RCC 7860 (cell line): ENCODE measurements around the gene ZNF462.
"Not testable (repeated sequence)": the region's sequence is repeated elsewhere in the genome, so short reads cannot be mapped to it uniquely, and the experiment has no call there.

Experiments used
- DNase-seq: peaks from one replicate; pipeline ENCODE4 v3.0.0-alpha.2; 2015; ENCODE audit warnings: low spot score
- FAIRE-seq: peaks from 2 replicates; lab custom pipeline; 2012; peaks lifted over from hg19 to GRCh38; lab: Jason Lieb, UNC

Gene ZNF462

DNA sequence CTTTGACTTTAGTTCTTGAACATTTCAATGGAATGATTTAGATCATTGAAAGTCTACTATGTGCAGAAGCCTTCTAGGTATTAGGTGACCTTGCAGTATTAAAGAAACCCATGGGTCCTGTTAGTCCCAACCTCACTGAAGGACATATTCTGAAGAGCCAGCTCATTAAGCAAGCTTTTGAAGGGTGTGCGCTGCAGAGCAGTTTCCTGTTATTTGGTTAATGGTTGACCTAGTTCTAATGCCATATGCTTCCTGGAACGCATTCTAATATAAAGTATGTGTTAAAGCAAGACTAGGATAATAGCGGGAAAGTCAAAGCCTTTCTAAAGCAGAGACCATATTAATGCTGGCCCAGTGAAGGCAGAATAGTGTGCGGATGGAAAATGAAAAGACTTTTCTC, 20.1 kb downstream of the ZNF462 start:
- no peak for FAIRE-seq
- DNase-seq: no peak

DNA sequence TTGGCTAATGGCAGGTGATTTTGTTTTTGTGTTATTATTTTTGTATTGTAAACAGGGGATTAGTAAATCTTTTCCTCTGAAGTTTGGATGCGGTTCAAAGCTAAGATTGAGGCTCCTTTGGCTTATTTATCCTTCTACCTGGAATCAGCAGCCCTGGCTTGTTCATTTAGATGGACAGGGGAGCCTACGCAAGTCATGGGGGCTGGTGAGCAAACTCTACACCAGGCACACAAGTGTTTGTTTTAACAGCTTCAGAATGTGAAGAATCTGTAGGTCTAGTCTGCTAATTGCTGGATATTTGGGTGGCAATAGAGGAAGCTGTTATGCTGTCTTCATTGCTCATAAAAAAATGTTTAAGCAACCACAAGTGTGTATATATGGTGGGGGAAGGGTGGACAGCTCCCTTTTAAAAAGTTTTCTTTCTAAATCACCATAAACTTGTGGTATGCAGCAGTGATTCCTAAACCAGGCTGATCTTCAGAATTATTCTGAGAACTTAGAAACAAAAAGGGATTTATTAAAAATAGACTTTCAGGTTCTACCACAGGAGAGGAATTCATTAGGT, 20.7 kb downstream of the ZNF462 start:
- FAIRE-seq (no peak), DNase-seq (peak; percentile 18)

DNA sequence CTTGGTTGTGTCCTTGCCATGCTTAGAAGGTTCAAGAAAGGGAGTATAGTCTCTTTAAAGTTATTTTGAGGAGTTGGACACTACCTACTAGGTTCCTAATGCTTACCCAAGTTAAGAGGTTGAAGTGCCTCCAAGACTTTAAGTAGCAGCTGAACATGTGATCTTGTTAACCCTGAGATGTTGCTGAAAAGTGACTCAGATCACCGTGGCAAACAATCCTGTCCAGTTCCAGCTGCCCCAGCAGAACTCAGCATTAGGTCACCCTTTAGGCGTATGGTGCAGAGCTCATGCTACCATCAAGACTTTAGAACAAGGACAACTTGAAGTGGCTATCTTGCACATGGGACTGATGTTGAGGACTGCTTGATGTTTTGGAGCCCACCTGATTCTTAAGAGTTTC, 22.5 kb downstream of the ZNF462 start:
- FAIRE-seq: peak; percentile 87
- DNase-seq: peak; percentile 80

DNA sequence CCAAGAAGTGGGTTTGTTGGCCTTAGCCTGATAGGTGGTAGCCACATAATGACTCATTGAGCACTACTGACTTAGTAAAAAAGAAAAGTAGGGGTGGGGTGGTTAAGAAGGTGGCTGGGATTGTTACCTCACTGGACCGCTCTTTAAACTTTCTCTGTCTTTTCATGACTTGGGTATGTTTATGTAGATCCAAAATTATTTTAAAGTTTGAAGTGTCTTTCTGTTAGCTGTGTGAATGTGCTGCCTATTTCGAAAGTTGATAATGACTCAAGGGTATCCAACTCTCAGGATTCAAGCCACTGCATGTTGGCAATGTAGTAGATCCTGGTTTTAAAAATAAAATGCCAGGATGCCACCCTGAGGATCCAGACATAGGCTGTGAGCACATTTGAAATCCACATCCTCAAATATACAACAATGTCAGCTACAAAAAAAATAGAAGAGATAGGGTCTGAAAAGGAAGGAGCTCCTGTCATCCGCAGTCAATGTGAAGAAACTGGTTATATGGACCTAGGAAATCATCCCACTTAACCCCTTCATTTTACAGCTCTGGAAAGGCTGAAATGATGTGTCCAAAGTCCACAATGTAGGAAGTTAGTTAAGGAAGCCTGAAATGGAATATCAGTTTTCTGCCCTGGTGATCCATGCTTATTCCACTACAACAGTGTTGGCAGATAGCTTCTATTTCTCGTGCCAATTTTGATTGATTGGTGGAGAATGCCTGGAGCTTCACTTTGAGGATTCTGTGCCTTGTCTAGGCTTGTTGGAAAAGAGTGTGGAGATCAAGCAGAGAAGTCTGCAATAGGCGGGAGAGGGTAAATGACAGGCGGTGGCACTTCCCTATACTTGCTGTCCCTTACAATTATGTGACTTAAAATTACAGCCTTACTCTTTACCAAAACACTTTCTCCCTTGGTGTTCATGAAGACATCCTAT, 23.4 kb downstream of the ZNF462 start:
- DNase-seq: no peak
- no peak for FAIRE-seq

DNA sequence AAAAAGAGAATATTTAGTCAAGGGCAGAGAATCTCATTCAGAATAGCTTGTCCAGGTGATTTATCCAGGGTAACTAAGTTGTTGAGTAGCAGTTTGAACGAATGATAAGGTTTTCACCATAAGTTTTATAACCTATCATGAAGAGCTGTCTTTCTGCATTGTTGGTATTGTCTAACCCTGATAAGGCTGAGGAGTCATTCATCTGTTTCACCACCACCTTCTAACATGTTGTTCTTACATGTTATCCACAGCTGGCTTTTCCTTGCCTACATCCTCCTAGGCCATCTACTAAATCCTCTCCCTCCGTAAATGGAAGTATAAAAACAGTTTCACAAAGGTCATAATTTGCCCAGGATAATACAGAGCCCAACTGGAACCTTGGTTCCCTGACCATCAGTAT, 24.1 kb downstream of the ZNF462 start:
- DNase-seq (no peak), FAIRE-seq (no peak)

DNA sequence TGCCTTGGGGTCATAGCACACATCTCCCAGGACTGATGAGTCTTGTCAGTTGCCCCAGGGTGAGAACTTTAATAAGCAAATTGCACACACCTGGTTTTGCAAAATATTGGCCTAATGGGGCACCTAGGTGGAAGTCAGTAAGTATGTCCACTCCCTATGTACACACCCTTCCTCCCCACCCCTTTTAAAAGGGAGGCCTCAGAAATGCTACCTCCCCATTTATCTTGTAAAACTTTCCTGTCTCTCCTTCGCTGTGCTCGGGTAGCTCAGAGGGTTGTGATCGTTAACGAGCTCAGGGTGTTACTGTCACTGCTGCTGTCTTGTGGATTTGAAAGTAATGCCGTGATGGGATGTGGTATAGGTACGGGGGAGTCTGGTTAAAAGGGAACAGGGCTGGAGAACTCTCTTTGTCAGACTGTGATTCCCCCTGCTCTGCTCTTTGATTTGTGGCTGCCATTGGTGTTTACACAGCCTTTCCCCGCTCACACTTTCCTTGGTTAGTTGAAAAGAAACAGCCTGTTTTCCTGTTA, 26.2 kb downstream of the ZNF462 start:
- no peak for FAIRE-seq

DNA sequence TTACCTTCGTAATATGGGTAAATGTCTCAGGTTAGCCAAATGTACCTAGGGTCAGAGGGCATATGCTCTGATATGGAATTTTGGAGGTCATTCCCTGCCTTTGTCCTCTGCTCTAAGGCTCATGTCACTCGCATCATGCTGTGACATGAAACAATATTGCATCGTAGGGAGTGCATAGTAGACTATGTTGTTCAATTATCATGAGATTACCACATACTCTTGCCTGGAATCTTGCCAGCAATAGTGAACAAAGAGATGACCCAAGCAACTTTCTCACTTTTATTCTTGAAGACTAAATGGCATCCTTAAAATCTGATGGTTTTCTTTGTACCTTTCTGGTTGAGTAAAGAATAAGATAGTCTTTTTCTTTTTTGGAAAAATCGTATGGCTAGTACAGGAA, 27.6 kb downstream of the ZNF462 start:
- DNase-seq (no peak), FAIRE-seq (no peak)

More for the DNA sequence above, 26.2 kb downstream of the ZNF462 start:
- no peak for DNase-seq

DNA sequence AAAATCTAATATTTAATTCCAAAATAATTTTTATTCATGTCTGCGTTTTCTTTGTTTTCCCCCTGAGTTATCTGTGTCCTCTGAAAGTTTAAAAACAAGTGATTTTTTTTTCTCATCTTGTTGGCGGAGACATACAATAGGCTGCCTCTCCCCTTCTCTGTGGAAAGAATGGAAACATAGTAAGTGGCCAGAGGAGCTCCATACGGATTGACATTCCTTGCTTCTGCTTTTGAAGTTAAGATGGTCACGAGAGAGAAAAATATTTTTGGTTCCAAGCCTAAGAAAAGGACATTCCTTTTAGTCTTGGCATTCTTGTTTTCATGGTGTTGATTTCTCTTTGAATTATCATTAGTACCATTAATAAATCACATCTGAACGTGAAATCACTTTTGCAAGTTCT, 28.3 kb downstream of the ZNF462 start:
- no peak for DNase-seq
- no peak for FAIRE-seq

DNA sequence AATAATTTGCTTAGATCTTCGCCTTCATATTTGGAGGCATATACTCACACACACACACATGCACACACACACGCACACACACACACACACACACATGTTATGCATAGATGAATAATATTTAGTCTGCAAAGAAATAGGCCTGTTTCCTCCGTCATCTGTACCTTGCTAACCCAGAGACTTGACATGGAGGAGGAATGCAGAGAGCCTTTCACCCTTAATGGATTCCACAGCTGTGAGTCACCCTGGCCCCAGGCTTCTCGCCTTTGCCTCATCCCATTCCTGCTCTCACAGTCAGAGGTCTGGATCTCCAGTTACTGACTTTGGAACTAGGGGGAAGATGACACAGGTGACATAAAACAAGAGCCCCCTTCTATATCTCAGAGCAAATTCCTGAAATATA, 29.7 kb downstream of the ZNF462 start:
- DNase-seq: peak; percentile 98
- peak; percentile 97 for FAIRE-seq

DNA sequence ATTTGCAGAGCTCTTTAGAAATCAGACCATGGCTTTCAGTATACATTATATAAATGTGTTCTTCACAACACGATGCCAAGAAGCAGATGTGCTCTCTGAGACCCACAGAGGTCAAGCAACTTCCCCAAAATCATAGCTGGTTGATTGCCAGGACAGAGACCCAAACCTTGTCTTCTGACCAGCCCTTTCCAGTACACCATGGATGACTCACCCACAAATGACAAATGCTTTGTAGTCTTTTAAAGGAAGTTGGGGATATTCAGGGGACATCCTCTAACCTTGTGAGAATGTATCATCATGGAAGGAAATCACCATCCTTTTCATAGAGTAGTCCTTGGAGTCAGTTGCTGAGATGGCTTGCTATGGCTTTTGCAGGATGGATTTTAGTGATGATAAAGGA, 30.1 kb downstream of the ZNF462 start:
- FAIRE-seq: no peak
- peak; percentile 89 for DNase-seq

DNA sequence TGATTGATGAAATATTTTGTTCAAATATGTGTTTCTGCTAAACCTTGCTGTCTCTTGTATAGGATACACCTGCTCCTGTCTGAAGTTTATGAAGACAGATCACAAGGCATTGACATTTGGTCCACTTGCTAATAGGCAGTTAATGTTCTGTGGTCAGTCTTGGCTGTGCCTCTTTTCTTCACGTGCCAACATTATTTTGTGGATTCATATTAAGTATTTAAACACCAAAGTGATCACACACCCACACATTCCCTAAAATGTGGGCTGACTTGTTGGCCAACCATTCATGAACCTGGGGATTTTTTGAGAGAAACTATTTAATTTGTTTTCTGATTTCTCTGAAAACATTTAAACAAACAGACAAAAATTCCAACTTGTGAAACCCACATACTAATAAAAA, 33.7 kb downstream of the ZNF462 start:
- FAIRE-seq (no peak), DNase-seq (no peak)

DNA sequence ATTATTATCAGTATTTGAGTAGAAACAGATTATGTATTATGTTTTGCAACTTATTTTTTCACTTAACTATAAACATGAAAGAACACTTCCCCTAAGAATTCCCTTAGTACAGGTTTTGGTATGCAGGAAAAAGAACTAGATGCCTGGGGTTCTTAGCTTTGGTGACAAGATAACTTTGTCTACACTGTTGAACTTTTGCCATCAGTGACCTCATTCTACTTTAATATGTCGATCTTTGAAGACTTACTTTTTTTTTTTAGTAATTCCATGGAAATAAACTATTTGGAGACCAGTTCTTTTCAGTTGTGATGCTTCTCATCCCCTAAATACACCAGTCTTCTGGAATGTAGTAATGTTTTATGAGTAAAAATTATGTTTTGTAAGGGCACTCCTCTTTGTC, 34.3 kb downstream of the ZNF462 start:
- no peak for DNase-seq
- no peak for FAIRE-seq

DNA sequence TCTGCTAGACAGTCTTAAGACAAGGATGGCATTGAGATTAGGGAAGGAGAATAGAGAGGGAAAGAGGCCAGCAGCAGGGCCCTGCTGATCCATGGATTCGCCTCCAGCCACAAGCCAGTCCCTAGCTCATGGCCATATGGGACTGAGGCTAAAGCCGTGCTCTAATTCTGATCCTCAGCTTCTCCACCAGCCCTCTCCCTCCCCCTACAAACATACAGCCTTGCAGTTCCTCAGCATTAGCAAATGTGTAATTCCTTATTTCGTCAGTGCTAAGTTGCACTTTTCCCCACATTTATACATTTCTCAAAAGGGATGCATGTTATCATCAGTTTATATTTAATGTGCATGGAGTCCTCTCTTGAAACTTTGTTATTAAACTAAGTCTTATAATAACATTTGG, 34.8 kb downstream of the ZNF462 start:
- FAIRE-seq: no peak
- DNase-seq: no peak

DNA sequence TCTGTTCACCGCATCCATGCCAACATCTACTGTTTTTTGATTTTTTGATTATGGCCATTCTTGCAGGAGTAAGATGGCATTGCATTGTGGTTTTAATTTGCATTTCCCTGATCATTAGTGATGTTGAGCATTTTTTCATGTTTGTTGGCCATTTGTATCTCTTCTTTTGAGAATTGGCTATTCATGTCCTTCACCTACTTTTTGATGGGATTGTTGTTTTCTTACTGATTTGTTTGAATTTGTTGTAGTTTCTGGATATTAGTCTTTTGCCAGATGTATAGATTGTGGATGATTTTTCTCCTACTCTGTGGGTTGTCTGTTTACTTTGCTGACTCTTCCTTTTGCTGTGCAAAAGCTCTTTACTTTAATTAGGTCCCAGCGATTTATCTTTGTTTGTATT, 37.6 kb downstream of the ZNF462 start:
- FAIRE-seq, DNase-seq: not testable (repeated sequence)

DNA sequence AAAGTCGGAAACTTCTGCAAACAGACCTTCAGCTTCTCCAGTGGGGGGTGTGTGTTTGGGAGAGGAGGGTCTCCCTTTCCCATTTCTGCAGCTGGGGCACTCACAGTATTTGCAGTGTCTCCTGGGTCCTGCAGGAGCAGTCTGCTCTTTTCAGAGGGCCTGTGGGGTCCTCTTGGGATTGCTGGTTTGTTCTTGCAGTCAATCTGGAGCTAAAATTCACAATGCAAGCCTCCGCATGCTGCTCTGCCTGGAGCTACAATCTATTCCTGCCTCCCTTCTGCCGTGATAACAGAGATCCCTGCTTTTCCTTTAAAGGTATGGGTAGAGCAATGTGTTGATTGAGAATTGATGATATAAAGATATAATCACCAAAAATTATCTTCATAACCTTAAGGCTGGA, 43.2 kb downstream of the ZNF462 start:
- no peak for FAIRE-seq
- no peak for DNase-seq

DNA sequence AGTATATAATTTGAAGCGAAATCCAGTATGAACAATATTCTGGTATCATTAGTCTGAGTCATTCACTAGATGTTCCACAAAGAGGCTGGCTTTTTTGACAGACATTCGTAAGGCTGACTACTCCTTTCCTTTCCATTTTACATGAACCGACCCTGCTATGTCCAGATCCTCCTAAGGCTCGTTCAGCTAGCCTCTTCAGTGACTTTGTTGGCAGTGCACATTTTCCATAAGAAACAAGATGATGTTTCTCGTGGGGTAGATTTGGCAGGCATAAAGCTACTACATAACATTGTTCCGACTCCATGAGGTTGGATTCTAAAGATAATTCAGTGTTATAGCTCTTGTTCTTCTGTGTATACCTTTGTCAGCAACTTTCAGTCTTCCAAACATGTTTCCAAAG, 49.0 kb downstream of the ZNF462 start:
- no peak for FAIRE-seq
- no peak for DNase-seq

DNA sequence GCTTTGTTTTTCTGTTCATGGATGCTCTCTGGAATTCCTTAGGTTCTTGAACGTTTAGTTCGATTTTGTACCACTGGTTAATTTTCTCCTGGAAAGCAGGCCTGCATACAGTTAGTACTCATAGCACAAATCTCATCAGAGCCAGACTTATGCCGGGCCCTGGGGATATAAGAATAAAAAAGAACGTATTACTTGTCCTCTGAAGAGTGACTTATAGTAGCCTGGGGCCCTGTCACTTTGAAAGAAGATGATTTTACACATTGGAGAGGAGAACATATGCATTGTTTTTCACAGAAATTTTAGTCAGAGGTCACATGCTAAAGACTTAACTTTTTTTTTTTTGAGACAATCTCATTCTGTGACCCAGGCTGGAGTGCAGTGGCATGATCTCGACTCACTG, 50.3 kb downstream of the ZNF462 start:
- DNase-seq: no peak
- FAIRE-seq: no peak

DNA sequence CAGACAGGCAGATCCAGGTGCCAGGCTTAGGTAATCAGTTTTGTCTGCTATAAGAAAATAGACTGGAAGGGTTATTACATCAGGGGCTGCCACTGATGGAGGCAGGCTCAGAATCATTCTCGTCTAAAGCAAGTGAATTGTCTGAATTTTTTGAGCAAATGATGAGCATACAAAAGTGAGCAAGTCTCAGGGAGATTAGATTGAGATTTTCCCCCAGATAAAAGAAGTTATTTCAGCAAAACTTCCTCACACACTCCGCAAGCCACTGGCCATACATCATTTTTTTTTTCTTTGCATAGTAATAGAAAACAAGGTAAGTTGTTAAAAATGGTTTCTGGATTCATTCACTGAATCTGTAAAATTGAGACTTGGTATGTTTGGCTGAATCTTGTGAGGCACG, 52.9 kb downstream of the ZNF462 start:
- FAIRE-seq (no peak), DNase-seq (no peak)

DNA sequence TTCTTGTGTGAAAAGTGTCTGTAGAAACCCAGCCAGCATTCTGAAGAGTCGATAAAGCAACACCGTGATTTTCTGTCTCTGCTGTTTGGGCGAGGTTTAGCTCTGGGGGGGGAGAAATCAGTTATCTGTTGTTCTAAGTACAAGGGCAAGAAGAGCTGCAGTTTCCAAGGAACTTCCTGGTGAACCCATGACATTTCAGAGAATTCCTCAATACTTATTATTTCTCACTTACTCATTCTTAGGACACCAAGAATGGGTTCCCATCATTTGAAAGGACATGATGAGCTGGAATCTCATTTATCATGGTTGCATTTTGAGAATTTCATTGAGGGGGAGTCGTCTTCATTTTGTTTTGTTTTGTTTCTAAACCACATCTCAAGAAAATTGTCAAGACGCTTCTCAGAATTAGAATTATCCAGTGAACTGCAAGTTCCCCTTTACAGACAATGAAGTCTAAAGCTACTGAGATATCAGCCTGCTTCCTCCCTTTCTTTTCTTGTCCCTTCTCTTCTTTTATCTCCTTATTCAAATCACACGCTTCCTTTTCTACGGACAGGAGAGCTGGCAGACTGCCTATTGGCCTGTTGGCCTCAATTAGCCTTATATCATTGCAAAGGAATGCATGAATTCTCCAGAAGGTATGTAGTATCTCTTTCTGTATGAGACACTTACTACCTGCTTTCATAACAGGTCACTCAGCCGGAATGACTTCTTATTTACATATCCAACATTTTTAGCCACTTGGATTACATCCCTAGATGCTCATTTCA, 53.7 kb downstream of the ZNF462 start:
- peak; percentile 98 for DNase-seq
- FAIRE-seq: peak; percentile 98

DNA sequence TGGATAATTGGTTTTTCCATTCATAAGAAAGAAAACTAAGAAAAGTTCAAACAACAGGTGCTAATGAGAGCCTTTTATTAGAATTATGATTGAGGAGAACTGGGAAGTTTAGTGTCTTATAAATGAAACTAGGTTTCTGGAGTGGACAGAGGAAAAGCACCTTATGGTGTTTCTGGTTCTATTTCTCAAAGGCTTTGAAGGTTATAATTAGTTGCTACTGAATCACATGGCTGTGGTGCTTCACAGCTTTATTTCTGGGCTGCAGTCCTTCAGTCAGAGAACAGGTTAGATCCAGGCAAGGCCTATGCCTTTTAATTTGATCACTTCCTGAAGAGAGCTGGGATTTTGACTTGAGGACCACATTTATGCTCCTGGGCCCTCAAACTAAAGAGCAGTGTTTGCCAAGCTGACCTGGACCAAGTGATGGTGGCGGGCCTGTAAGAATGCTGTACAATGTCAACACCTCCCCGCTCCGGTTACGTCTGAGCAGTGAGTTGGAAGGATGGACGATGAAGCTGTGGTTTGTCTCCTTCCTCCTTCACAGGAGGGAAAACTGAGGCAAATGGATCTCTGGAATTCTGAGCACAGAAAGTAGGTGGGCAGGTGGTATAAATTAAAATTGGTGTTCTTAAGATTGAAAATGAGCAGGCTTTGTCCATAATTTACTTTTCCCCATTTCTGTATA, 56.0 kb downstream of the ZNF462 start:
- FAIRE-seq (no peak), DNase-seq (no peak)

DNA sequence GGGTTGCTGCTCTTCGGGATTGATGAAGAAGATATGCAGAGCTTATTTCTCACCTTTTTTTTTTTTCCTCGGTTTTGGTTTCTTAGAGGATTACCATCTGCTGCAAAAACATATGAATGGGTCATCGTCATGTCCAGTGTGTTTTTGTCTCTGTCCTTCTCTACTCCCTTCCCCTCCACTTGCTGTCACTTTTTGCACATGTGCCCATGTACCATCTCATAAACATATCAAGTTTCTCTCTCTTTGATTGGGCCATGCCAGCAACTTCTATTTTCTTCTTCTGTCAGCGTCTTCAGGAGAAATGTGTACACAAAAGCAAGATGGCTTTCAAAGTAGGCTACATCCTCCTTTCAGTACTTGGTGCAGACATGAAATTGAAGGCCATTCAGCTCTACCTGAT, 57.1 kb downstream of the ZNF462 start:
- no peak for DNase-seq
- FAIRE-seq: no peak
